Glutamatergic neuron (in vitro differentiated cells): Measurements from ENCODE around the gene C4orf54. TPM values are rescaled to one million over a fixed set of nuclear protein-coding genes. Genes with fewer than 3 reads are reported as not detected.

ENCODE experiments used
- DNase-seq: peaks from one replicate; pipeline ENCODE4 v3.0.0; 2022
- H3K27ac Mint-ChIP-seq: one replicate; pipeline ENCODE4 v1.8.0; 2020; ENCODE audit warnings: mild to moderate bottlenecking, mixed read lengths, inconsistent platforms; ENCODE audit not compliant: unreplicated experiment
- H3K27me3 Mint-ChIP-seq: one replicate; pipeline ENCODE4 v1.8.0; 2020; ENCODE audit warnings: mild to moderate bottlenecking, moderate library complexity, mixed read lengths, inconsistent platforms; ENCODE audit not compliant: unreplicated experiment
- H3K36me3 Mint-ChIP-seq: one replicate; pipeline ENCODE4 v1.8.0; 2020; ENCODE audit warnings: mild to moderate bottlenecking, mixed read lengths, inconsistent platforms; ENCODE audit not compliant: unreplicated experiment
- H3K4me1 Mint-ChIP-seq: one replicate; pipeline ENCODE4 v1.8.0; 2020; ENCODE audit warnings: mild to moderate bottlenecking, low read depth, mixed read lengths, inconsistent platforms; ENCODE audit not compliant: unreplicated experiment
- H3K4me3 Mint-ChIP-seq: one replicate; pipeline ENCODE4 v1.8.0; 2020; ENCODE audit warnings: mild to moderate bottlenecking, mixed read lengths, inconsistent platforms; ENCODE audit not compliant: unreplicated experiment
- H3K9me3 Mint-ChIP-seq: one replicate; pipeline ENCODE4 v1.8.0; 2020; ENCODE audit warnings: mild to moderate bottlenecking, moderate library complexity, mixed read lengths, inconsistent platforms; ENCODE audit not compliant: unreplicated experiment
- CTCF ChIP-seq: fragments of 200-600 bp; sonication (generic); IDR thresholded peaks from one replicate; pipeline ENCODE4 v1.5.0; 2021; ENCODE audit not compliant: partially characterized antibody, unreplicated experiment
- long read RNA-seq: library from polyadenylated mRNA; unstranded; transcript quantifications from one replicate; pipeline ENCODE4 v2.0.0, GENCODE V29; 2020; ENCODE audit not compliant: unreplicated experiment
- total RNA-seq: library from RNA; stranded (reverse); fragmentation: NEBNext Ultra II Directional; extraction: Animal tissue kit (Norgen Biotek cat#: 25700); gene quantifications from one replicate; pipeline ENCODE4 v1.2.1, GENCODE V29; 2021; ENCODE audit not compliant: unreplicated experiment

C4orf54 gene
- not detected for total RNA-seq
- long read RNA-seq: 0 reads

DNA sequence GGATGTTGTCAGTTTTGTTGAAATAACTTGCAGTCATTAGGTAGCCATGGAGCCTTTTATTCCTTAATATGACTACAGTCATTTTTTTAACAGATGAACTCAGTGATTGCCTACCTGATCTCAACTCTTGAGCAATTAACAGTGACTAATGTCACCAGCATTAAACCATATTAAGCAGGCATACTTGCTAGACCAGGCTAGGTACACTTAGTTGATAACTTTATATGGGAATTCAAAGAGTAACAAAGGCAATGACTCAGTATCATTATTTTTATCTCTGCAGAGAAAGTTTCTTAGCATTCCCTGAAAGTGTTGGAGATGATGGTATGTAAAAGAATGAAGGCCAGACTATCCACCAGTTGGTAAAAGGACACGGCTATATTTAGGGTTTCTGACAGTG, at the start of gene C4orf54:
Gene C4orf54, minus strand, starts transcription at position 31 of the 400 bp plus-strand sequence. CDS start 3,180 bp downstream, outside the sequence.
- no peak for DNase-seq
- Mint-ChIP-seq H3K9me3 (no peaks in the 10 kb centered on the region), H3K27me3 (peaks cover 2% of the 10 kb centered on the region), H3K4me1 (no peaks in the 10 kb centered on the region), H3K27ac (no peak within 1 kb of the TSS), H3K4me3 (no peak within 1 kb of the TSS), H3K36me3 (peaks cover 4% of the 10 kb centered on the region)
- no peak for TF ChIP-seq CTCF

GRCh38 chr4:99705891-99706290, 48.3 kb upstream of the C4orf54 start:
- H3K36me3 Mint-ChIP-seq: no peaks in the 10 kb centered on the region
- H3K4me3 Mint-ChIP-seq: no peak overlapping the region
- no peak for DNase-seq
- no peaks in the 10 kb centered on the region for H3K4me1 Mint-ChIP-seq
- H3K27me3 Mint-ChIP-seq: no peaks in the 10 kb centered on the region
- H3K27ac Mint-ChIP-seq: no peak overlapping the region
- H3K9me3 Mint-ChIP-seq: peaks cover 4% of the 10 kb centered on the region
- no peak for TF ChIP-seq CTCF

- DNase-seq: no peak
- TF ChIP-seq CTCF: no peak
- Mint-ChIP-seq H3K27ac (no peak overlapping the region), H3K27me3 (peaks cover 2% of the 10 kb centered on the region), H3K9me3 (peaks cover 1% of the 10 kb centered on the region), H3K4me3 (no peak overlapping the region), H3K4me1 (no peaks in the 10 kb centered on the region), H3K36me3 (peaks cover 4% of the 10 kb centered on the region)
Observed at GRCh38 chr4:99696801-99697200, 39.2 kb upstream of the C4orf54 start.

DNA sequence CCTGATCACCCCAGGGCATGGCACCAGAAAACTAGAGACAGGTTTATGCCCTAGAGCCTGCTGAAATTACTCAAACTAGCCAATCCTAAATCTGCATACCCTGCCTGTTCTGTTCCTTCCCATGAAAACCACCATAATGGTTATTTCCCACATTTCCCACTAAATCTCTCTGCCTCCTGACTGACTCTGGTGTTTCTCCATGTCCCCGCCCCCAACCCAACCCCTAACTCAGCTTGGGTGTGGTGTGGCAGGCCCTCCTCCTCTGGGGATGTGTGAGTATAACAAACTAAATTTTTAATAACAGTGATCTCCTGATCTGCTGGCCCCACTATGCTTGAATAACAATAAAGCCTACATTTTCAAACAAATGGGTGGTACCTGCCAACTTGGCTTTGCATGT, 35.5 kb upstream of the C4orf54 start:
- peaks cover 17% of the 10 kb centered on the region for H3K36me3 Mint-ChIP-seq

GRCh38 chr4:99690990-99691389, 33.4 kb upstream of the C4orf54 start:
- no peaks in the 10 kb centered on the region for H3K4me1 Mint-ChIP-seq
- H3K27ac Mint-ChIP-seq: no peak overlapping the region
- peaks cover 17% of the 10 kb centered on the region for H3K36me3 Mint-ChIP-seq
- no peak overlapping the region for H3K4me3 Mint-ChIP-seq
- TF ChIP-seq CTCF: no peak
- H3K9me3 Mint-ChIP-seq: peaks cover 8% of the 10 kb centered on the region
- peaks cover 2% of the 10 kb centered on the region for H3K27me3 Mint-ChIP-seq
- no peak for DNase-seq

More for the DNA sequence above, 35.5 kb upstream of the C4orf54 start:
- Mint-ChIP-seq H3K27me3 (peaks cover 2% of the 10 kb centered on the region), H3K27ac (no peak overlapping the region), H3K9me3 (peaks cover 8% of the 10 kb centered on the region), H3K4me1 (no peaks in the 10 kb centered on the region), H3K4me3 (no peak overlapping the region)
- no peak for TF ChIP-seq CTCF
- DNase-seq: no peak
